HCT116 (cell line): Measurements from ENCODE around the gene NECAB3. TPM values are rescaled to one million over a fixed set of nuclear protein-coding genes. Genes with fewer than 3 reads are reported as not detected.

Source experiments
- ATAC-seq: fragments of 200-7000 bp; cut with Tn5 transposase; 2 replicates; pipeline ENCODE4 v1.9.1; 2020; ENCODE audit warnings: mild to moderate bottlenecking, moderate library complexity
- BruUV-seq: library from RNA; stranded (reverse); fragments of 400-500 nt; replicated peaks from 2 replicates; lab custom pipeline; 2021; lab: Mats Ljungman, UMichigan
- CTCF ChIA-PET: fragments of 300-600 bp; sonication (Branson Sonifier 250); formaldehyde crosslinking; loops from one replicate; lab custom pipeline; 2021; ENCODE audit warnings: antibody characterized with exemption; lab: Charles Lee
- POLR2A ChIA-PET: fragments of 300-600, 350-600 bp; sonication (Branson Sonifier 250); formaldehyde crosslinking; loops from one replicate; lab custom pipeline; 2021; ENCODE audit warnings: antibody characterized with exemption; lab: Charles Lee
- RAD21 ChIA-PET, 2 experiments: fragments of 300-600 bp; sonication (Branson Sonifier 250); formaldehyde crosslinking; loops; one replicate each; lab custom pipeline; 2023; ENCODE audit warnings: low total read pairs in 2 of 2; ENCODE audit not compliant: uncharacterized antibody in 2 of 2, unreplicated experiment in 2 of 2, low non-redundant PET in 1 of 2; lab: Charles Lee
- DNase-seq: peaks from one replicate; pipeline ENCODE4 v3.0.0-alpha.2; 2010; ENCODE audit warnings: low read depth, low spot score
- H2AFZ ChIP-seq: fragments of 200-600 bp; shearing (Covaris generic), sonication (generic); 2 replicates; pipeline ENCODE4 v1.6.1; 2017; ENCODE audit warnings: low read depth, mixed run types, mixed read lengths, antibody characterized with exemption, low read length; ENCODE audit not compliant: poor library complexity, severe bottlenecking
- H3K27ac ChIP-seq: 2 replicates; pipeline ENCODE4 v1.5.1; 2012; ENCODE audit warnings: low read depth, low read length
- H3K27me3 ChIP-seq: fragments of 200-600 bp; sonication (generic); 2 replicates; pipeline ENCODE4 v1.6.1; 2016; ENCODE audit warnings: mixed run types, low read length, mixed read lengths; ENCODE audit not compliant: insufficient read depth
- H3K36me3 ChIP-seq, 2 experiments: fragments of 200-500 bp in 1 of 2; fragments of 200-600 bp in 1 of 2; sonication (Bioruptor generic) in 1 of 2; sonication (generic) in 1 of 2; 2 replicates each; pipeline versions ENCODE4 v1.5.1 to v1.6.1; 2014 to 2016; ENCODE audit warnings: low read length in 2 of 2, inconsistent platforms in 1 of 2, mixed read lengths in 1 of 2, mixed run types in 1 of 2; ENCODE audit not compliant: insufficient read depth in 2 of 2, control insufficient read depth in 1 of 2
- H3K4me1 ChIP-seq, 2 experiments: fragments of 200-600 bp in 1 of 2; sonication (generic) in 1 of 2; 2 replicates each; pipeline versions ENCODE4 v1.5.1 to v1.6.1; 2012 to 2017; ENCODE audit warnings: low read length in 2 of 2, inconsistent platforms in 1 of 2, mild to moderate bottlenecking in 1 of 2, mixed read lengths in 1 of 2, mixed run types in 1 of 2, moderate library complexity in 1 of 2; ENCODE audit not compliant: insufficient read depth in 2 of 2, control insufficient read depth in 1 of 2
- H3K4me2 ChIP-seq: fragments of 200-600 bp; sonication (generic); 2 replicates; pipeline ENCODE4 v1.6.1; 2017; ENCODE audit warnings: mixed run types, low read length, mixed read lengths
- H3K4me3 ChIP-seq, 2 experiments: fragments of 200-600 bp in 1 of 2; sonication (generic) in 1 of 2; replicated peaks in 1 of 2; 2 replicates each; pipeline ENCODE4 v1.5.1; 2011 to 2016; ENCODE audit warnings: low read length in 2 of 2, control low read depth in 1 of 2, low read depth in 1 of 2, mild to moderate bottlenecking in 1 of 2, mixed read lengths in 1 of 2, mixed run types in 1 of 2
- H3K79me2 ChIP-seq: fragments of 200-600 bp; sonication (generic); 2 replicates; pipeline ENCODE4 v1.6.1; 2017; ENCODE audit warnings: mild to moderate bottlenecking, mixed run types, low read length, moderate library complexity, mixed read lengths; ENCODE audit not compliant: insufficient read depth
- H3K9ac ChIP-seq: fragments of 200-600 bp; sonication (generic); 2 replicates; pipeline ENCODE4 v1.6.1; 2016; ENCODE audit warnings: low read length, mixed read lengths
- H3K9me2 ChIP-seq: fragments of 200-600 bp; sonication (generic), shearing (Covaris generic); 2 replicates; pipeline ENCODE4 v1.6.1; 2017; ENCODE audit warnings: mixed run types, mild to moderate bottlenecking, moderate library complexity; ENCODE audit not compliant: insufficient read depth
- H3K9me3 ChIP-seq, 2 experiments: fragments of 200-500 bp in 1 of 2; fragments of 200-600 bp in 1 of 2; sonication (Bioruptor generic) in 1 of 2; sonication (generic) in 1 of 2; 2 replicates each; pipeline ENCODE4 v1.6.1; 2014 to 2017; ENCODE audit warnings: low read length in 2 of 2, mixed read lengths in 2 of 2, inconsistent platforms in 1 of 2, low read depth in 1 of 2, mild to moderate bottlenecking in 1 of 2, mixed run types in 1 of 2, moderate library complexity in 1 of 2; ENCODE audit not compliant: control insufficient read depth in 1 of 2, insufficient read depth in 1 of 2
- H4K20me1 ChIP-seq: fragments of 200-600 bp; sonication (generic), shearing (Covaris generic); 2 replicates; pipeline ENCODE4 v1.6.1; 2017; ENCODE audit warnings: mixed run types, mild to moderate bottlenecking, moderate library complexity; ENCODE audit not compliant: insufficient read depth
- FOSL1 ChIP-seq: IDR thresholded peaks from 2 replicates; pipeline ENCODE4 v1.6.1; 2012; ENCODE audit warnings: low read depth
- RAD21 ChIP-seq: IDR thresholded peaks from 2 replicates; pipeline ENCODE4 v1.6.1; 2012; ENCODE audit warnings: low read depth, mild to moderate bottlenecking
- SIN3A ChIP-seq: IDR thresholded peaks from 2 replicates; pipeline ENCODE4 v1.6.1; 2012; ENCODE audit warnings: low read depth
- intact Hi-C: fragments of 100-400 bp; cut with micrococcal nuclease; formaldehyde crosslinking; loops from 2 replicates; pipeline ENCODE4 v1.10.0; 2022
- total RNA-seq: library from RNA; stranded (reverse); gene quantifications from one replicate; pipeline ENCODE4 v1.2.1, GENCODE V29; 2021; ENCODE audit not compliant: unreplicated experiment
- TF ChIP-seq, protein P1 (sequence below), 3 experiments: fragments of 200-600 bp in 1 of 3; sonication (generic) in 1 of 3; IDR thresholded peaks in 2 of 3; conservative IDR thresholded peaks in 1 of 3; 2 replicates each; pipeline ENCODE4 v1.5.1; 2012 to 2017; ENCODE audit warnings: low read depth in 2 of 3, low read length in 2 of 3, antibody characterized with exemption in 1 of 3, borderline replicate concordance in 1 of 3, control low read depth in 1 of 3, mild to moderate bottlenecking in 1 of 3, mixed read lengths in 1 of 3, mixed run types in 1 of 3, moderate library complexity in 1 of 3; ENCODE audit not compliant: insufficient read depth in 1 of 3

The NECAB3 gene
- total RNA-seq, 1 experiment from 2014 or later = 48.1 TPM

DNA sequence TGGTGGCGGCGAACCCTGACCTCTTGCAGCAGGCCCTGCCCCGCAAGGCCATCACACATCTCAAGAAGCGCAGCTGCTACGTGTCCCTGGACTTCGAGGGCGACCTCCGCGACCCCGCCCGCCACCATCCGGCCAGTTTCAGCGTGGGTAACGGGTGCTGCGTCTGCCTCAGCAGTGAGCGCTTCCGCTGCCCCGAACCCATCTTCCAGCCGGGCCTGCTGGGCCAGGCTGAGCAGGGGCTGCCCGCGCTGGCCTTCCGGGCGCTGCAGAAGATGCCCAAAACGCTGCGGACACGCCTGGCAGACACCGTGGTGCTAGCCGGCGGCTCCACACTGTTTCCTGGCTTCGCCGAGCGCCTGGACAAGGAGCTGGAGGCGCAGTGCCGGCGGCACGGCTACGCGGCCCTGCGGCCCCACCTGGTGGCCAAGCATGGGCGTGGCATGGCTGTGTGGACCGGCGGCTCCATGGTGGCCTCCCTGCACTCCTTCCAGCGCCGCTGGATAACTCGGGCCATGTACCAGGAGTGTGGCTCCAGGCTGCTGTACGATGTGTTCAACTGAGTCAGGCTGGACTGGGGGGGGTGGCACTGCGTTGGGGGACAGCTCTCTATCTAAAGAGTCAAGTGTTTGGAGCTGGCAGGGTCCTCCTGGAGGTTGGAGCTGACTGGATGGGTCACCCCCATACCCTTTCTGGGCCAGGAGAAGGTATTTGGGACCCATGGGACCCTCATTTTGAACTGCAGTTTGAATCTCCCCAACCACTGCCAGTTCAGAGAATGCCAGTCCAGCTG is 6.4 kb downstream of the NECAB3 start:
- Histone ChIP-seq H3K4me1 (peaks cover 12 to 23% of the 10 kb centered on the region in 2 experiments), H3K36me3 (peaks cover 10 to 23% of the 10 kb centered on the region in 2 experiments; a peak in 3 of 4 replicates), H4K20me1 (no peaks in the 10 kb centered on the region), H3K4me3 (no peak overlapping the region), H3K4me2 (no peak overlapping the region), H3K9me2 (no peaks in the 10 kb centered on the region), H3K27me3 (no peaks in the 10 kb centered on the region), H3K9ac (no peak overlapping the region), H3K9me3 (no peaks in the 10 kb centered on the region), H3K79me2 (peaks cover 14% of the 10 kb centered on the region; the same call in 1 of the 2 replicates), H2AFZ (no peak overlapping the region), H3K27ac (no peak overlapping the region; the same call in 1 of the 2 replicates)
- no TSS peak for BruUV-seq
- ATAC-seq (peak; percentile 35), DNase-seq (no peak)
- TF ChIP-seq SIN3A = no peak
- TF ChIP-seq, protein P1, sequence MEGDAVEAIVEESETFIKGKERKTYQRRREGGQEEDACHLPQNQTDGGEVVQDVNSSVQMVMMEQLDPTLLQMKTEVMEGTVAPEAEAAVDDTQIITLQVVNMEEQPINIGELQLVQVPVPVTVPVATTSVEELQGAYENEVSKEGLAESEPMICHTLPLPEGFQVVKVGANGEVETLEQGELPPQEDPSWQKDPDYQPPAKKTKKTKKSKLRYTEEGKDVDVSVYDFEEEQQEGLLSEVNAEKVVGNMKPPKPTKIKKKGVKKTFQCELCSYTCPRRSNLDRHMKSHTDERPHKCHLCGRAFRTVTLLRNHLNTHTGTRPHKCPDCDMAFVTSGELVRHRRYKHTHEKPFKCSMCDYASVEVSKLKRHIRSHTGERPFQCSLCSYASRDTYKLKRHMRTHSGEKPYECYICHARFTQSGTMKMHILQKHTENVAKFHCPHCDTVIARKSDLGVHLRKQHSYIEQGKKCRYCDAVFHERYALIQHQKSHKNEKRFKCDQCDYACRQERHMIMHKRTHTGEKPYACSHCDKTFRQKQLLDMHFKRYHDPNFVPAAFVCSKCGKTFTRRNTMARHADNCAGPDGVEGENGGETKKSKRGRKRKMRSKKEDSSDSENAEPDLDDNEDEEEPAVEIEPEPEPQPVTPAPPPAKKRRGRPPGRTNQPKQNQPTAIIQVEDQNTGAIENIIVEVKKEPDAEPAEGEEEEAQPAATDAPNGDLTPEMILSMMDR (IDR thresholded peaks at IDR 0.05 in 2 of 3, conservative IDR thresholded peaks at IDR 0.05 in 1 of 3; ENCODE audit: borderline replicate concordance in 1 of 3, insufficient read depth in 1 of 3, low read depth in 2 of 3, low read length in 2 of 3) = peak in 2 of 3 experiments; percentile 74 to 76; a peak in 4 of 6 replicates
- peak; percentile 55 for TF ChIP-seq RAD21
- TF ChIP-seq FOSL1 = no peak
- ChIA-PET CTCF (interaction anchor here (0.7 to 0.9 kb wide), 3 partner anchors 12 to 210 kb away, joined by 3 to 4 read pairs (median 3); no protein-coding TSS in a partner anchor), RAD21 (interaction anchor here (0.5 to 1.1 kb wide), 3 partner anchors 266 to 1028 kb away, joined by 3 to 10 read pairs (median 4); partner anchors contain the start of gene CDK5RAP1 (in 1 of the 2)), POLR2A (no interaction called here)
- intact Hi-C loops = loop anchor here (5.0 kb wide), 1 partner anchor 211 kb away; no protein-coding TSS in a partner anchor
